Femur (tissue), 1 donor: ENCODE measurements around the gene ZFP36L1.

Experiments
- DNase-seq: peaks from one replicate; pipeline ENCODE4 v3.0.0-alpha.2; 2017

Gene ZFP36L1

GRCh38 chr14:68792979-68793733 is at the start of gene ZFP36L1:
TSS of gene ZFP36L1 (minus strand) at chr14:68793067. CDS start at chr14:68792938, 129 bp downstream.
- peak; percentile 97 for DNase-seq

DNA sequence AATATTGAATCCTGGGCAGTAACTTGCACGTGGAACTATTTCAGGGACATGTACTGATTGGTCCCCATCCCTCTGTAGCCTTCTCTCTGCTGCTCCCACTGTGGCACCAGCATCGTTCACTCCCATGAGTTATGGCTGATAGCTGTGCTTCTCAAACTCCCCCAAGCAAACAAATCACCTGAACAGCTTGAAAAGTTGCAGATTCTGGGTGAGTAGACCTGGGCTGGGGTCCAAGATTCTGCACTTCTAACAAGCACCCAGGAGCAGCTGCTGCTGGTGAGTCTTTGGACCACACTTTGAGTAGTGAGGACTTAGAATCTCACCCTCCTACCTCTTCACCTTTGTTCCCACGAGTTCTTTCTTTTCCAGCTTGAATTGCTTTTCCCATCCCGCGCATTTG is 49.4 kb upstream of the ZFP36L1 start:
- DNase-seq, result no peak

- DNase-seq, result no peak
Measured at GRCh38 chr14:68841016-68841809, 48.3 kb upstream of the ZFP36L1 start.

GRCh38 chr14:68840454-68840853 is 47.6 kb upstream of the ZFP36L1 start:
- DNase-seq, result no peak

DNA sequence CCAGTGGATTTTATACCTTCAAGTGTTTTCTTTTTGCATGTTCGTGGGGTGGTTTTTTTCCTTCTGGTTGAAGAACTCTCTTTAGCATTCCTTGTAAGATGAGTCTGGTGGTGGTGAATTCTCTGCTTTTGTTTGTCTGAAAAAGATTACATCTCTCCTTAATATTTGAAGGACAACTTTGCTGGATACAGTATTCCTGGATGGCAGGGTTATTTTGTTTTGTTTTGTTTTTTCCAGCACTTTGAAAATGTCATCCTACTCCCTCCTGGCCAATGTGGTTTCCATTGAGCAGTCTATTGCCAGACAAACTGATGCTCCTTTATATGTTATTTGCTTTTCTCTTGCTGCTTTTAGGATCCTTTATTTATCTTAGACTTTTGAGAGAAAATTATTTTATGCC is 43.2 kb upstream of the ZFP36L1 start:
- DNase-seq, result no peak

GRCh38 chr14:68834816-68835215 is 41.9 kb upstream of the ZFP36L1 start:
- no peak for DNase-seq

DNA sequence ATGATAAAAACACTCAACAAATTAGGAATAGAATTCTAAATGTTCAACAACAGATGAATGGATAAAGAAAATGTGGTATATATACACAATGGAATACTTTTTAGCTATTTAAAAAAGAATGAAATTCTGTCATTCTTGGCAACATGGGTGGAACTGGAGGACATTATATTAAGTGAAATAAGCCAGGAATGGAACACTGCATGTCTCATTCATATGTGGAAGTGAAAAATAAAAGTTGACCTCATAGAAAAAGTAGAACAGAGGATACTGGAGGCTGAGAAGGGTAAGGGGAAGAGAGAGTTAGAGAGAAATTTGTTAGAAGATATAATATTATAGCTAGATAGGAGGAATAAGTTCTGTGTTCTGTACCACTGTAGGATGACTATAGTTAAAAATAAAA is 35.8 kb upstream of the ZFP36L1 start:
- DNase-seq, result no peak

DNA sequence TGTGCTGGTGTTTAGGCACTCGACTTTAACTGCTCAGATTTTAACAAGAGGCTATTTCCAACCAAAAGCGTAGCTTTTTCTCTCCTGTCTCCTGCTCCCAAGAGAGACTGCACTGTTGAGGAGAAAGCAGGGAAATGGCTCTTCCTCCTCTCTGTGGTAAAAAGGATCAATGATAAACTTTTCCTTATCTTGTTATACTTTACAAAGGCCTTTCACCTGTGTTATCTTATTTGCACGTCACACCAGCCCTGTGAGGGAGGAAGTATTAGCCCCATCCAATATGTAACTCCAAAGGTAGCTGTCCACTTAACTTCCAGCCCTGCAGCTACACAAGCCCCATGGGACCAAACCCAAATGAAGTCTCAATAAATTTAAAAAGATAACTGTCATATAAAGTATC is 32.9 kb upstream of the ZFP36L1 start:
- DNase-seq, result no peak

- peak; percentile 78 for DNase-seq
Measured at GRCh38 chr14:68824517-68825347, 31.9 kb upstream of the ZFP36L1 start.

DNA sequence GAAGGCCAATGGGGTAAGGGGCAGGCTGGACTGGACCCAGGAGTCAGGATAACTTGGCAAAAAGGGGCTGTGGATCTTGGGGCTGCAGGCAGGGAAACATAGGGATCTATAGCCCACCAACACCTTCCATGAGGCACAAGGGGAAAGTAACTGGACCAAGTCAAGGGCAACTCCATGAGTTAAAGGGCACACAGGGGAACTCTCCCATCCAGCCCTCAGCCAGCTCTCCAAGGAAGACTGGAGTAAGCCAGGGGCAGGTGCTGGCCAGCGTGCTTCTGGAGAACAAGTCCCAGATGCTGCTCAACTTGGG is 31.3 kb upstream of the ZFP36L1 start:
- no peak for DNase-seq

GRCh38 chr14:68823434-68824206 is 30.8 kb upstream of the ZFP36L1 start:
- DNase-seq, result no peak

DNA sequence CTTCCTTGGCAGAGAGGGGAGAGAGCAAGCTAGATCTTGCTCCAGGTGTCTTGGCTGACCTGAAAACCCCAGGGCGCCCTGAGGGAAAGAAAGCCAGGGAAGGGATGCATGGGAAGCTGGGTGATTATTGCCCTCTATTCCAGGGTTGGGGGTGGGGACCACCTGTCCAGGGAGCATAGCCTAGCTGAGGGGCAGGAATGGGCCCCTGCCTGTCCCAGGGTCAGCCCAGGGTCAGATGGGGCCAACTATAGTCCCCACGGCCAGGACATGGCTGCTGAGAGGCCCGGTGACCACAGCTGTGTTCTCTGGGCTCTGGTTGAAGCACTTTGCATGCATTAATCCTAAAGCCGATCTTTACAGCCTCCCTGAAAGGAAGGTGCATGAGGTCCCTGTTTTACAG is 30.1 kb upstream of the ZFP36L1 start:
- DNase-seq, result no peak

DNA sequence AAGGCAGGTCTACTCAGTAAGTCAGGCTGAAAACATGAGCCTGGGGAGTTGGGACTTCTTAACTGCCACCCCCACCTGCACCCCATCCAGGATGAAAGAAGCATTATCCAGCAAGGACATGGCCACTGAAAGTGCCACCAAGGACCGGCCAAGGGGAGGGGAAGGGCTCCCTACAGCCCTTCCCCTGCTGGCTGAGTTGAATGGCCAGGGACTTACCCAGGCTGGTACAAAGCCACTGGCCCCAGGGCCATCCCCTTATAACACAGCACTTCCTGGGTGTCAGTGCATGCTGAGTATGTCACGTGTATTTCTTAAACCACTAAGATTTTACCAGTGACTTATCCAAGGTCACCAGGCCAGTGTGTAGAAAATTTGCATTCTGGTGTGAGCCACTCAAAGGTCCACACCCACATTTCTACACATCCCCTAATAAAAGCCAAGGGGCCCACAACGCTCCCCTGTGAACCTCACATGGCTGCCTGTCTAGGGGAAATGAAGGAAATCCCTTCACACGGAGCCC is 29.3 kb upstream of the ZFP36L1 start:
- no peak for DNase-seq

GRCh38 chr14:68820999-68821683 is 28.3 kb upstream of the ZFP36L1 start:
- peak; percentile 58 for DNase-seq

DNA sequence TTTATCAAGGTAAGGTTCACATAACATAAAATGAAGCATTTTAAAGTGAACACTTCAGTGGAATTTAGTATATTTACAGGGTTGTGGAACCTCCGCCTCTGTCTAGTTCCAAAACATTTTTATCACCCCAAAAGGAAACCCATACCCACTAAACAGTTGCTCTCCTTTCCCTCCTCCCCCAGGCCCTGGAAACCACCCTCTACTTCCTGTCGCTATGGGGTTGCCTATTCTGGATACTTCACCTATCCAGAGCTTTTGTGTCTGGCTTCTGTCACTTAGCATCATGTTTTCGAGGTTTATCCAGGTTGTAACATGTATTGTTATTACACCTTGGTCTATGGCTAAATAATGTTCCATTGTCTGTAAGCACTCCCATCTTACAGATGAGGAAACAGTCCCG is 27.7 kb upstream of the ZFP36L1 start:
- no peak for DNase-seq

- DNase-seq, result peak; percentile 30
Measured at GRCh38 chr14:68820119-68820518, 27.3 kb upstream of the ZFP36L1 start.

DNA sequence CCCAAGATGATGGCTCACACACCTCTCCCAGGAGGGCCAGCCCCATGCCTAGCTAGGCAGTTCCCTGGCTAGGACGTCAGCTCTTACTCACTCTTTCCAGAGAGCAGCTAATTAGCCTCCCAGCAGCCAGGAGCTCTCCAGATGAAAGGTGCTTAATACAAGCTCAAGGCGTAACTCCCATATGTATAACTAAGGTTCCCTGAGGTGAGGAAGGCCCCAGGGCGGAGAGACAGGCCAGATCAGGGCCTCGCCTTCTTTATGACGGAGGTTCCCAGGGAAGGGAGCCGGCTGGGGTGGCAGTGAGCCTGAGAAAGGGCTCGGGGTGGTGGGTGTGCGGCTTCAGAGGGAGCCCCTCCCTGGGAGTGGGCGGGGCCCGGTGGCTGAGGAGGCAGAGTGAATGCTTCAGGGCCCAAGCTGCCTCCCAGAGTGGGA is 26.4 kb upstream of the ZFP36L1 start:
- peak; percentile 63 for DNase-seq

DNA sequence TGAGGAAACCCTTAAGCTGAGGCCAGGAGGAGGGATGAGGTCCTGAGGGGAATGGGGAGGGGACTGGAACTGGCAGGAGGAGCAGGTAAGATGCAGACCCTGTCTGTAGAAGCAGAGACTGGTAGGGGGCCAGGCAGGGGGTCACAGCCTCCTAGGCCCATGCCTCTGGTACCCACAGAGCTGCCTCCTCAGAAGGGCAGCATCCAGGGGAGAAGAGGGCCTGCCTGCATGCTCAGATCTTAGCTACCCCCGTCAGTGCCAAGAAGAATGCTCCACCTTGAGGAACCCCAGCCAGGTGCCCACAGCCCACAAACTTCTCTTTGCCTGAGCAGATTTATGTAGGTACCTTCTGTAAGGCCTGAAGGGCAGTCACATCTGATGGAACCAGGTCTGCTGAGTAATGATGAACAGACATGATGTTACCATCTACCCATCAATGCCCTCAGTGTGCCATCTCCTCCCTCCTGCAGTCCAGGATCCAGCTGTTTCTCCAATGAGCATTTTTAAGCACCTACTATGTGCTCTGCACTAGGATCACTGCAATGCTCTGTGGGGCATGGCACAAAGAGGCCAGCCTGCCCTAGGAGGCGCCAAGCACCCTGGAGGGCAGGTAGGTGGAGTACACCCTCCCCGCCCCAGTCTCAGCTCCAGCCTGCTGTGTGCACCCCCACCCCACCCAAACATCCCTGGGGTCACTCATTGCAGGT is 24.8 kb upstream of the ZFP36L1 start:
- DNase-seq, result no peak

DNA sequence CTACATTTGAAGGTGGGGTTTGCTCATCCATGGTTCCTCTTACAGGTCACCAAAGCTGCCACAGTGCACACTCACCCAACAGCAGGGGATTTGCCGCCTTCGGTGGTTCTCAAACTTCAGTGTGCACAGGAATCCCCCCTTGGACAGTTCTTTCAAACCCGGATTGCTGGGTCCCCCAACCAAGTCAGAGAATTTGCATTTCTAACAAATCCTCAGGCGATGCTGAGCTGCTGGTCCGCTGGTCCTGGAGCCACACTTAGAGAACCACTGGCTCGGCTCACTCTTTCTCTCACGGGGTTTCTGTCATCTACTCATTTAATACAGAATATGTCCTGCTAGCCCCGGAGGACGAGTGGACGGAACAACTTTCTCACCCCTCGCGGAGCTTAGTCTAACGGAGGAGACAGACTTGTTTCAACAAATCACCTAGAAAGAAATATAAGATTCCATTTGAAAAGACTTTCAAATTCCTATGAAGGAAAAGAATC is 24.1 kb upstream of the ZFP36L1 start:
- no peak for DNase-seq

DNA sequence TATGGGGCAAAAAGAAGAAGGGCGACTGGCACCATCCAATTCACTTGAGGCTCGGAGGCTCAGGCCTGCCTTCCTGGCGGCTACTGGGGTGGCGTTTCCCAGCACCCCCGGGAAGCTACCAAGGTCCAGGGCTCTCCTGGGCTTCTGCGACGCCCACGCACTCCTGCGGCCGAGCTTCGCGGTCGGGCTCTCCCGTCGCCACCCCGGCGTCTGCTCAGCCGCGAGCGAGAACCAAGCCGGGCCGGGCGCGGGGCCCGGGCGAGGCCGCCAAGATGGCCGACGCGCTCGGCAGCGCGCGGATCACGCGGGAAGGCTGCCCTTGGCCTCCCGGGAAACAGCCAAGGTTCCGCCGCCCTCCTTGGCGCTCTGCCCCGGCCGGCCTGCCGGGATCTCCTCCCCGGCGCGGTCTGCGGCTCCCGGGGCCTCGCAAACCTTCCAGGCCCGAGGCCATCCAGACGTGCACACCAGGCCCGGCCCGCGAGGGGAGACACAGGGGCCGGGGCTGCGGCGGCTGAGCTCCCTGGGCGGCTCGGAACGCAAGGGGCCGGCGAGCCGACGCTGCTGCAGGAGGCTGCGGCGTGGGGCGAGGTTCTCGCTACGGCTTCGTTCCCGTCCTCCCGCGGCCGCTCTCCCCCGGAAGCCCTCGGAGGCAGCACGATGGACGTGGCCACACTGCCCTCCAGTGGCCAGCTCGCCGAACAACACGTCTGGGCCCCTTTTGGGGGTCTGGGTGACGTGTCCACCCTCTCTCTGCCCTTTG is 23.5 kb upstream of the ZFP36L1 start:
- peak; percentile 95 for DNase-seq
